ENCODE measurements around the gene CNTNAP2.

CNTNAP2 gene

GRCh38 chr7:147298611-147299043, 1182.0 kb downstream of the CNTNAP2 start:
- H3K36me3 ChIP-seq (ENCODE audit: control insufficient read depth, insufficient read depth, low read length) = no peaks in the 10 kb centered on the region
- DNase-seq = no peak
- H3K4me3 ChIP-seq (ENCODE audit: insufficient read depth, low read depth, low read length, poor library complexity, severe bottlenecking) = no peak overlapping the region
- no peaks in the 10 kb centered on the region for H3K4me1 ChIP-seq (ENCODE audit: control insufficient read depth, insufficient read depth, low read length, poor library complexity, severe bottlenecking)
- no peaks in the 10 kb centered on the region for H3K27me3 ChIP-seq (replicated peaks; ENCODE audit: control insufficient read depth, insufficient read depth, low read length, poor library complexity, severe bottlenecking)
- no peak overlapping the region for H3K27ac ChIP-seq (ENCODE audit: insufficient read depth, low read length, poor library complexity, severe bottlenecking)
- no peaks in the 10 kb centered on the region for H3K9me3 ChIP-seq (ENCODE audit: control insufficient read depth, low read length)

- no peak for DNase-seq
- Histone ChIP-seq H3K9me3 (ENCODE audit: control insufficient read depth, low read length) (no peaks in the 10 kb centered on the region), H3K27ac (ENCODE audit: insufficient read depth, low read length, poor library complexity, severe bottlenecking) (no peak overlapping the region), H3K4me1 (ENCODE audit: control insufficient read depth, insufficient read depth, low read length, poor library complexity, severe bottlenecking) (no peaks in the 10 kb centered on the region), H3K4me3 (ENCODE audit: insufficient read depth, low read depth, low read length, poor library complexity, severe bottlenecking) (no peak overlapping the region), H3K36me3 (ENCODE audit: control insufficient read depth, insufficient read depth, low read length) (no peaks in the 10 kb centered on the region), H3K27me3 (replicated peaks; ENCODE audit: control insufficient read depth, insufficient read depth, low read length, poor library complexity, severe bottlenecking) (no peaks in the 10 kb centered on the region)
These were observed 1183.7 kb downstream of the CNTNAP2 start for GRCh38 chr7:147300293-147300692.

GRCh38 chr7:147304376-147304775, 1187.8 kb downstream of the CNTNAP2 start:
- Histone ChIP-seq H3K27ac (ENCODE audit: insufficient read depth, low read length, poor library complexity, severe bottlenecking) (no peak overlapping the region), H3K4me1 (ENCODE audit: control insufficient read depth, insufficient read depth, low read length, poor library complexity, severe bottlenecking) (no peaks in the 10 kb centered on the region), H3K27me3 (replicated peaks; ENCODE audit: control insufficient read depth, insufficient read depth, low read length, poor library complexity, severe bottlenecking) (no peaks in the 10 kb centered on the region), H3K4me3 (ENCODE audit: insufficient read depth, low read depth, low read length, poor library complexity, severe bottlenecking) (no peak overlapping the region), H3K36me3 (ENCODE audit: control insufficient read depth, insufficient read depth, low read length) (no peaks in the 10 kb centered on the region), H3K9me3 (ENCODE audit: control insufficient read depth, low read length) (no peaks in the 10 kb centered on the region)
- no peak for DNase-seq

- Histone ChIP-seq H3K4me1 (ENCODE audit: control insufficient read depth, insufficient read depth, low read length, poor library complexity, severe bottlenecking) (no peaks in the 10 kb centered on the region), H3K9me3 (ENCODE audit: control insufficient read depth, low read length) (no peaks in the 10 kb centered on the region), H3K27me3 (replicated peaks; ENCODE audit: control insufficient read depth, insufficient read depth, low read length, poor library complexity, severe bottlenecking) (no peaks in the 10 kb centered on the region), H3K4me3 (ENCODE audit: insufficient read depth, low read depth, low read length, poor library complexity, severe bottlenecking) (no peak overlapping the region), H3K36me3 (ENCODE audit: control insufficient read depth, insufficient read depth, low read length) (no peaks in the 10 kb centered on the region), H3K27ac (ENCODE audit: insufficient read depth, low read length, poor library complexity, severe bottlenecking) (no peak overlapping the region)
- DNase-seq = no peak
These were observed 1189.2 kb downstream of the CNTNAP2 start for GRCh38 chr7:147305827-147306226.

- no peak overlapping the region for H3K4me3 ChIP-seq (ENCODE audit: insufficient read depth, low read depth, low read length, poor library complexity, severe bottlenecking)
- DNase-seq = no peak
- no peaks in the 10 kb centered on the region for H3K9me3 ChIP-seq (ENCODE audit: control insufficient read depth, low read length)
- H3K27ac ChIP-seq (ENCODE audit: insufficient read depth, low read length, poor library complexity, severe bottlenecking) = no peak overlapping the region
- H3K36me3 ChIP-seq (ENCODE audit: control insufficient read depth, insufficient read depth, low read length) = no peaks in the 10 kb centered on the region
- no peaks in the 10 kb centered on the region for H3K4me1 ChIP-seq (ENCODE audit: control insufficient read depth, insufficient read depth, low read length, poor library complexity, severe bottlenecking)
- H3K27me3 ChIP-seq (replicated peaks; ENCODE audit: control insufficient read depth, insufficient read depth, low read length, poor library complexity, severe bottlenecking) = no peaks in the 10 kb centered on the region
These were observed 1191.9 kb downstream of the CNTNAP2 start for GRCh38 chr7:147308539-147308938.

GRCh38 chr7:147311336-147311735, 1194.7 kb downstream of the CNTNAP2 start:
- H3K9me3 ChIP-seq (ENCODE audit: control insufficient read depth, low read length) = no peaks in the 10 kb centered on the region
- H3K4me3 ChIP-seq (ENCODE audit: insufficient read depth, low read depth, low read length, poor library complexity, severe bottlenecking) = no peak overlapping the region
- no peaks in the 10 kb centered on the region for H3K4me1 ChIP-seq (ENCODE audit: control insufficient read depth, insufficient read depth, low read length, poor library complexity, severe bottlenecking)
- H3K27me3 ChIP-seq (replicated peaks; ENCODE audit: control insufficient read depth, insufficient read depth, low read length, poor library complexity, severe bottlenecking) = no peaks in the 10 kb centered on the region
- no peak for DNase-seq
- no peak overlapping the region for H3K27ac ChIP-seq (ENCODE audit: insufficient read depth, low read length, poor library complexity, severe bottlenecking)
- H3K36me3 ChIP-seq (ENCODE audit: control insufficient read depth, insufficient read depth, low read length) = no peaks in the 10 kb centered on the region

GRCh38 chr7:147321504-147321903, 1204.9 kb downstream of the CNTNAP2 start:
- Histone ChIP-seq H3K9me3 (ENCODE audit: control insufficient read depth, low read length) (no peaks in the 10 kb centered on the region), H3K4me1 (ENCODE audit: control insufficient read depth, insufficient read depth, low read length, poor library complexity, severe bottlenecking) (no peaks in the 10 kb centered on the region), H3K27me3 (replicated peaks; ENCODE audit: control insufficient read depth, insufficient read depth, low read length, poor library complexity, severe bottlenecking) (no peaks in the 10 kb centered on the region), H3K36me3 (ENCODE audit: control insufficient read depth, insufficient read depth, low read length) (no peaks in the 10 kb centered on the region), H3K27ac (ENCODE audit: insufficient read depth, low read length, poor library complexity, severe bottlenecking) (no peak overlapping the region), H3K4me3 (ENCODE audit: insufficient read depth, low read depth, low read length, poor library complexity, severe bottlenecking) (no peak overlapping the region)
- DNase-seq = no peak

GRCh38 chr7:147332988-147333387, 1216.4 kb downstream of the CNTNAP2 start:
- Histone ChIP-seq H3K4me1 (ENCODE audit: control insufficient read depth, insufficient read depth, low read length, poor library complexity, severe bottlenecking) (no peaks in the 10 kb centered on the region), H3K27ac (ENCODE audit: insufficient read depth, low read length, poor library complexity, severe bottlenecking) (no peak overlapping the region), H3K4me3 (ENCODE audit: insufficient read depth, low read depth, low read length, poor library complexity, severe bottlenecking) (no peak overlapping the region), H3K36me3 (ENCODE audit: control insufficient read depth, insufficient read depth, low read length) (no peaks in the 10 kb centered on the region), H3K27me3 (replicated peaks; ENCODE audit: control insufficient read depth, insufficient read depth, low read length, poor library complexity, severe bottlenecking) (no peaks in the 10 kb centered on the region), H3K9me3 (ENCODE audit: control insufficient read depth, low read length) (no peaks in the 10 kb centered on the region)
- DNase-seq = no peak

- H3K36me3 ChIP-seq (ENCODE audit: control insufficient read depth, insufficient read depth, low read length) = no peaks in the 10 kb centered on the region
- no peaks in the 10 kb centered on the region for H3K9me3 ChIP-seq (ENCODE audit: control insufficient read depth, low read length)
- H3K27ac ChIP-seq (ENCODE audit: insufficient read depth, low read length, poor library complexity, severe bottlenecking) = no peak overlapping the region
- no peak overlapping the region for H3K4me3 ChIP-seq (ENCODE audit: insufficient read depth, low read depth, low read length, poor library complexity, severe bottlenecking)
- no peak for DNase-seq
- H3K27me3 ChIP-seq (replicated peaks; ENCODE audit: control insufficient read depth, insufficient read depth, low read length, poor library complexity, severe bottlenecking) = no peaks in the 10 kb centered on the region
- H3K4me1 ChIP-seq (ENCODE audit: control insufficient read depth, insufficient read depth, low read length, poor library complexity, severe bottlenecking) = no peaks in the 10 kb centered on the region
These were observed 1246.5 kb downstream of the CNTNAP2 start for GRCh38 chr7:147363101-147363500.

- Histone ChIP-seq H3K9me3 (ENCODE audit: control insufficient read depth, low read length) (no peaks in the 10 kb centered on the region), H3K4me1 (ENCODE audit: control insufficient read depth, insufficient read depth, low read length, poor library complexity, severe bottlenecking) (no peaks in the 10 kb centered on the region), H3K27ac (ENCODE audit: insufficient read depth, low read length, poor library complexity, severe bottlenecking) (no peak overlapping the region), H3K36me3 (ENCODE audit: control insufficient read depth, insufficient read depth, low read length) (no peaks in the 10 kb centered on the region), H3K27me3 (replicated peaks; ENCODE audit: control insufficient read depth, insufficient read depth, low read length, poor library complexity, severe bottlenecking) (no peaks in the 10 kb centered on the region), H3K4me3 (ENCODE audit: insufficient read depth, low read depth, low read length, poor library complexity, severe bottlenecking) (no peak overlapping the region)
- no peak for DNase-seq
These were observed 1259.6 kb downstream of the CNTNAP2 start for GRCh38 chr7:147376192-147376591.

- Histone ChIP-seq H3K4me1 (ENCODE audit: control insufficient read depth, insufficient read depth, low read length, poor library complexity, severe bottlenecking) (no peaks in the 10 kb centered on the region), H3K27me3 (replicated peaks; ENCODE audit: control insufficient read depth, insufficient read depth, low read length, poor library complexity, severe bottlenecking) (no peaks in the 10 kb centered on the region), H3K36me3 (ENCODE audit: control insufficient read depth, insufficient read depth, low read length) (no peaks in the 10 kb centered on the region), H3K9me3 (ENCODE audit: control insufficient read depth, low read length) (no peaks in the 10 kb centered on the region), H3K27ac (ENCODE audit: insufficient read depth, low read length, poor library complexity, severe bottlenecking) (no peak overlapping the region), H3K4me3 (ENCODE audit: insufficient read depth, low read depth, low read length, poor library complexity, severe bottlenecking) (no peak overlapping the region)
- no peak for DNase-seq
These were observed 1264.3 kb downstream of the CNTNAP2 start for GRCh38 chr7:147380926-147381325.
